GM19043 (cell line): ENCODE measurements around the gene FAM162A.
A peak's percentile ranks its signal among the peaks of the same experiment; 100 is the strongest.

ENCODE experiments used
- ATAC-seq: cut with Tn5 transposase; IDR thresholded peaks from one replicate; pipeline ENCODE4 v1.9.1; 2021; ENCODE audit warnings: low read depth; ENCODE audit not compliant: unreplicated experiment

Gene FAM162A

GRCh38 chr3:122382888-122383666, 905 bp upstream of the FAM162A start, which contains the start of gene MIX23:
MIX23 (minus strand) TSS chr3:122383231; CDS start chr3:122383224, 7 bp downstream.
- peak; percentile 39 for ATAC-seq

GRCh38 chr3:122387709-122388108, 3.7 kb downstream of the FAM162A start:
- no peak for ATAC-seq

GRCh38 chr3:122389197-122389596, 5.2 kb downstream of the FAM162A start:
- no peak for ATAC-seq

GRCh38 chr3:122389892-122390291, 5.9 kb downstream of the FAM162A start:
- no peak for ATAC-seq

- ATAC-seq, result no peak
Measured at GRCh38 chr3:122390665-122391064, 6.7 kb downstream of the FAM162A start.

GRCh38 chr3:122391681-122392446, 7.9 kb downstream of the FAM162A start:
- no peak for ATAC-seq

GRCh38 chr3:122392868-122393844, 9.2 kb downstream of the FAM162A start:
- ATAC-seq, result no peak

- ATAC-seq, result no peak
Measured at GRCh38 chr3:122394173-122394572, 10.2 kb downstream of the FAM162A start.

GRCh38 chr3:122395582-122395981, 11.6 kb downstream of the FAM162A start:
- no peak for ATAC-seq

- no peak for ATAC-seq
Measured at GRCh38 chr3:122396511-122396910, 12.5 kb downstream of the FAM162A start.

- ATAC-seq, result no peak
Measured at GRCh38 chr3:122397201-122397600, 13.2 kb downstream of the FAM162A start.

- ATAC-seq, result no peak
Measured at GRCh38 chr3:122398920-122399319, 14.9 kb downstream of the FAM162A start.

GRCh38 chr3:122403489-122403888, 19.5 kb downstream of the FAM162A start:
- ATAC-seq, result no peak

- ATAC-seq, result no peak
Measured at GRCh38 chr3:122405015-122405414, 21.0 kb downstream of the FAM162A start.

- ATAC-seq, result no peak
Measured at GRCh38 chr3:122406198-122406597, 22.2 kb downstream of the FAM162A start.

GRCh38 chr3:122407946-122408345, 24.0 kb downstream of the FAM162A start:
- ATAC-seq, result no peak

- no peak for ATAC-seq
Measured at GRCh38 chr3:122409446-122409845, 25.5 kb downstream of the FAM162A start.

- no peak for ATAC-seq
Measured at GRCh38 chr3:122410111-122410510, 26.1 kb downstream of the FAM162A start.

- no peak for ATAC-seq
Measured at GRCh38 chr3:122410639-122411038, 26.7 kb downstream of the FAM162A start.

GRCh38 chr3:122414391-122414790, 30.4 kb downstream of the FAM162A start:
- no peak for ATAC-seq
